ENCODE data around the gene FBXL5. TPM values are rescaled to one million over a fixed set of nuclear protein-coding genes. Genes with fewer than 3 reads are reported as not detected.

Gene FBXL5
- total RNA-seq, 3 donors from 2014 or later (not counting 1 experiment from before 2014, with no cell fraction given) = 80.2 to 111 (median 92.8) TPM

DNA sequence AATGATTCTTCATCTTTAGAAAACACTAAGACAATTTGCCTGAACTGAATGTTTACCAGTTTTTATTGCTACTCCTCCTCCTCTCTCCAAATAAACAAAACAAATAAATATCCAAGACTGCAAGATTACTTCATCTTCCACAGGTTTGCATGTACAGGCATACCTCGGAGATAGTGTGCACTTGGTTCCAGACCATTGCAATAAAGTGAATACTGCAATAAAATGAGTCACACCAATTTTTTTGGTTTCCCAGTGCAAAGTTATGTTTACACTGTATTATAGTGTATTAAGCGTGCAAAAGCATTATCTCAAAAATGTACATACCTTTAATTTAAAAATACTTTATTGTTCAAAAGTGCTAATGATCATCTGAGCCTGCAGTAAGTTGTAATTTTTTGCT is 53.3 kb downstream of the FBXL5 start:
- no peaks in the 10 kb centered on the region for H3K9me3 Mint-ChIP-seq
- peaks cover 14% of the 10 kb centered on the region for H3K36me3 ChIP-seq (ENCODE audit: control insufficient read depth, insufficient read depth, low read length)
- no peak overlapping the region for H3K27ac Mint-ChIP-seq
- DNase-seq (no peak), ATAC-seq (no peak)
- no peaks in the 10 kb centered on the region for H3K9me3 ChIP-seq (ENCODE audit: control insufficient read depth, insufficient read depth, low read length)
- TF ChIP-seq, protein P1, sequence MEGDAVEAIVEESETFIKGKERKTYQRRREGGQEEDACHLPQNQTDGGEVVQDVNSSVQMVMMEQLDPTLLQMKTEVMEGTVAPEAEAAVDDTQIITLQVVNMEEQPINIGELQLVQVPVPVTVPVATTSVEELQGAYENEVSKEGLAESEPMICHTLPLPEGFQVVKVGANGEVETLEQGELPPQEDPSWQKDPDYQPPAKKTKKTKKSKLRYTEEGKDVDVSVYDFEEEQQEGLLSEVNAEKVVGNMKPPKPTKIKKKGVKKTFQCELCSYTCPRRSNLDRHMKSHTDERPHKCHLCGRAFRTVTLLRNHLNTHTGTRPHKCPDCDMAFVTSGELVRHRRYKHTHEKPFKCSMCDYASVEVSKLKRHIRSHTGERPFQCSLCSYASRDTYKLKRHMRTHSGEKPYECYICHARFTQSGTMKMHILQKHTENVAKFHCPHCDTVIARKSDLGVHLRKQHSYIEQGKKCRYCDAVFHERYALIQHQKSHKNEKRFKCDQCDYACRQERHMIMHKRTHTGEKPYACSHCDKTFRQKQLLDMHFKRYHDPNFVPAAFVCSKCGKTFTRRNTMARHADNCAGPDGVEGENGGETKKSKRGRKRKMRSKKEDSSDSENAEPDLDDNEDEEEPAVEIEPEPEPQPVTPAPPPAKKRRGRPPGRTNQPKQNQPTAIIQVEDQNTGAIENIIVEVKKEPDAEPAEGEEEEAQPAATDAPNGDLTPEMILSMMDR (IDR thresholded peaks at IDR 0.05) = no peak
- H3K4me3 ChIP-seq (ENCODE audit: low read length) = no peak overlapping the region
- H3K4me3 Mint-ChIP-seq = no peak overlapping the region
- no peaks in the 10 kb centered on the region for H3K4me1 ChIP-seq (ENCODE audit: control insufficient read depth, insufficient read depth, low read length)
- no peaks in the 10 kb centered on the region for H3K27me3 ChIP-seq (ENCODE audit: control insufficient read depth, insufficient read depth, low read length)
- H3K27me3 Mint-ChIP-seq (ENCODE audit: low read depth in 2 of 2) = no peaks in the 10 kb centered on the region
- no peaks in the 10 kb centered on the region for H3K36me3 Mint-ChIP-seq
- peaks cover 3 to 8% of the 10 kb centered on the region in 2 donors for H3K4me1 Mint-ChIP-seq
- intact Hi-C loops (cut with micrococcal nuclease) = no loop called here
- no CpG with 5 or more reads among the region's 2 CpGs for WGBS (ENCODE audit: insufficient coverage)
- no peak overlapping the region for H3K27ac ChIP-seq (ENCODE audit: low read length)

DNA sequence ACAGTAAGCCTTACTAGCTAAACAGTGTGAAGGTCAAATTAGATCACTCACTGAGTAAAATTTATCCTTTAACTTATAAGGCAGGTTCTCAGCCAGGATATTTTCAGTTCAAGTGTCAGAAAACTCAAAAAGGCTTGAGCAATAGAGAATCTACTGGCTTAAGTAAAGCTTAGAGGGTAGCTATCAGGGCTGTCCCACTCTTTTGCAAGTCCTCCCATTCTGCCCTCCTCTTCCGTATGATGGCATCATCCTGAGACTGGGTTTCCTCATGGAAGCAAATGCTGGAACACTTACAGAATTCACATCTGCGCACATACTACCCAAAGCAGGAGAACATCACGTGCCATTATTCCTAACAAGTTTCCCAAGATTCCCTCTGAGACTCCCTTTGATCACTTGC is 55.0 kb downstream of the FBXL5 start:
- Mint-ChIP-seq H3K27ac (no peak overlapping the region), H3K4me3 (no peak overlapping the region), H3K4me1 (peaks cover 0 to 8% of the 10 kb centered on the region in 2 donors), H3K27me3 (ENCODE audit: low read depth in 2 of 2) (no peaks in the 10 kb centered on the region), H3K9me3 (no peaks in the 10 kb centered on the region), H3K36me3 (no peaks in the 10 kb centered on the region)
- peaks cover 9% of the 10 kb centered on the region for H3K36me3 ChIP-seq (ENCODE audit: control insufficient read depth, insufficient read depth, low read length)
- TF ChIP-seq, protein P1 (IDR thresholded peaks at IDR 0.05) = no peak
- no peak overlapping the region for H3K4me3 ChIP-seq (ENCODE audit: low read length)
- DNase-seq (no peak), ATAC-seq (no peak)
- H3K27ac ChIP-seq (ENCODE audit: low read length) = no peak overlapping the region
- 98% methylated on average over 3 of the region's 3 CpGs for WGBS (ENCODE audit: insufficient coverage)
- no peaks in the 10 kb centered on the region for H3K27me3 ChIP-seq (ENCODE audit: control insufficient read depth, insufficient read depth, low read length)
- intact Hi-C loops (cut with micrococcal nuclease) = no loop called here
- H3K4me1 ChIP-seq (ENCODE audit: control insufficient read depth, insufficient read depth, low read length) = no peaks in the 10 kb centered on the region
- no peaks in the 10 kb centered on the region for H3K9me3 ChIP-seq (ENCODE audit: control insufficient read depth, insufficient read depth, low read length)

DNA sequence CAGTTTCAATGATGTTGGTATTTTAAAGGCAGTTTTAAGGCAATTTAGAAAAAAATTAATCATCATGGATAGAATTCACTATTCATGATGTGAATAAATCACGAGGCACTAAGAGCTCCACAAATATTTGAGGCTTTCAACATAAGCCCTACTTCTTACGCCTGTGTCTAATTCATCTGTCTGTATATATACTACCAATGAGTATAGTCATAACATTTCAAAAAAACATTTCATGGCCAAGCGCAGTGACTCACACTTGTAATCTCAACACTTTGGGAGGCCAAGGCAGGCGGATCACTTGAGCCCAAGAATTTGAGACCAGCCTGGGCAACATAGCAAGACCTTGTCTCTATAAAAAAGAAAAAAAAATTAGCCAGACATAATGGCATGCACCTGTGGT is 56.5 kb downstream of the FBXL5 start:
- WGBS (ENCODE audit: insufficient coverage) = 98% methylated on average over 4 of the region's 4 CpGs
- Histone ChIP-seq H3K9me3 (ENCODE audit: control insufficient read depth, insufficient read depth, low read length) (no peaks in the 10 kb centered on the region), H3K4me1 (ENCODE audit: control insufficient read depth, insufficient read depth, low read length) (no peaks in the 10 kb centered on the region), H3K36me3 (ENCODE audit: control insufficient read depth, insufficient read depth, low read length) (no peaks in the 10 kb centered on the region), H3K27ac (ENCODE audit: low read length) (no peak overlapping the region), H3K27me3 (ENCODE audit: control insufficient read depth, insufficient read depth, low read length) (no peaks in the 10 kb centered on the region), H3K4me3 (ENCODE audit: low read length) (no peak overlapping the region)
- TF ChIP-seq, protein P1 (IDR thresholded peaks at IDR 0.05) = no peak
- DNase-seq (no peak), ATAC-seq (no peak)
- intact Hi-C loops (cut with micrococcal nuclease) = no loop called here
- H3K27ac Mint-ChIP-seq = no peak overlapping the region
- H3K4me1 Mint-ChIP-seq = peaks cover 0 to 2% of the 10 kb centered on the region in 2 donors
- no peaks in the 10 kb centered on the region for H3K9me3 Mint-ChIP-seq
- no peak overlapping the region for H3K4me3 Mint-ChIP-seq
- no peaks in the 10 kb centered on the region for H3K27me3 Mint-ChIP-seq (ENCODE audit: low read depth in 2 of 2)
- H3K36me3 Mint-ChIP-seq = no peaks in the 10 kb centered on the region

DNA sequence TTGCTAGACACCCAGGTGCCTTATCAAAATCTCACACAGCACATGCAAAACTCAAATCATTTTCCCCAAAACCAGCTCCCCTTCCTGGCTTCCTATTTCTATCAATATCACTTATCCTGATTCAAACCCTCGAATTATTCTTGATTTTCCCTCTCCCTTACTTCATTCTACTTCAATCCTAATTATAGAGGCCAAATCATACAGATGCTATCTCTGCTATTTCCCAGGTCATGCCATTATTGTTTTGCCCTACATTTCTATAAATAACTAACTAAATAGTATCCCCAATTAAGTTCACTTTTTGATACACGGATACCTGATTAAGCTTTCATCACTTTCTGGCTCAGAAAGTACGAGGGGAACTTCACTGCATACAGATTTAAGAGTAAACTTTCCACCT is 62.4 kb downstream of the FBXL5 start:
- no peaks in the 10 kb centered on the region for H3K36me3 ChIP-seq (ENCODE audit: control insufficient read depth, insufficient read depth, low read length)
- no peaks in the 10 kb centered on the region for H3K4me1 Mint-ChIP-seq
- no peaks in the 10 kb centered on the region for H3K36me3 Mint-ChIP-seq
- 91% methylated on average over 3 of the region's 3 CpGs for WGBS (ENCODE audit: insufficient coverage)
- TF ChIP-seq, protein P1 (IDR thresholded peaks at IDR 0.05) = no peak
- no peak overlapping the region for H3K4me3 ChIP-seq (ENCODE audit: low read length)
- H3K27ac ChIP-seq (ENCODE audit: low read length) = no peak overlapping the region
- no peaks in the 10 kb centered on the region for H3K4me1 ChIP-seq (ENCODE audit: control insufficient read depth, insufficient read depth, low read length)
- H3K27ac Mint-ChIP-seq = no peak overlapping the region
- H3K27me3 Mint-ChIP-seq (ENCODE audit: low read depth in 2 of 2) = no peaks in the 10 kb centered on the region
- DNase-seq (no peak), ATAC-seq (no peak)
- H3K9me3 ChIP-seq (ENCODE audit: control insufficient read depth, insufficient read depth, low read length) = no peaks in the 10 kb centered on the region
- H3K27me3 ChIP-seq (ENCODE audit: control insufficient read depth, insufficient read depth, low read length) = no peaks in the 10 kb centered on the region
- H3K4me3 Mint-ChIP-seq = no peak overlapping the region
- intact Hi-C loops (cut with micrococcal nuclease) = no loop called here
- H3K9me3 Mint-ChIP-seq = no peaks in the 10 kb centered on the region

Data from natural killer cell (primary cell).